Epithelial cell of proximal tubule (primary cell): ENCODE results near the gene CUL2. TPM values are rescaled to one million over a fixed set of nuclear protein-coding genes. Genes with fewer than 3 reads are reported as not detected.

Experiments
- DNase-seq: peaks from one replicate; pipeline ENCODE4 v3.0.0-alpha.2; 2011; ENCODE audit warnings: low read depth
- H3K4me3 ChIP-seq: 2 replicates; pipeline ENCODE4 v1.5.1; 2011; ENCODE audit warnings: low read depth, mild to moderate bottlenecking, low read length
- total RNA-seq: library from RNA; depleted of rRNA; stranded (reverse); fragments of >200 nt; gene quantifications from 2 replicates; pipeline ENCODE4 v1.2.3, GENCODE V29; 2015
- TF ChIP-seq, protein P1 (sequence below): conservative IDR thresholded peaks from 2 replicates; pipeline ENCODE4 v1.5.1; 2012; ENCODE audit warnings: low read depth, mild to moderate bottlenecking, low read length

The CUL2 gene
- total RNA-seq, 1 donor from 2014 or later: 24.8 TPM

DNA sequence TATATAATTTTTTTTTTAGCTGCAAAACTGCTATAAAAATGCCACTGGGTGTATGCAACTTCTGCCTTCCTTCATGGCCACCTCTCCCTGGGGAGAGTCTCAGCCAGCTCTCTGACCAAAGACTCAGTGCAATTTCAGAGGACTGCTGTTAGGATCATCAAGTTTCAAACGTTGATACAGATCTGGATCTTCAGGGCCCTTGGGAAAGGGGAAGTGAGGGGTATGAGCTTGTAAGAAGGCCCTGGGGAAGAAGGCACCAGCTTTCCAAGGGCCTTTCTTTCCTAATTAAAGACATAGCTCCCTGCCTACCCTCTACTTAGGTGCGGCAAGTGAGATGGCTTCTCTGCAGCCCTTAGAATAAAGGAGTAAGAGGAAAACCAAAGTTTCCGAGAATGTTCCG lies 130.4 kb downstream of the CUL2 start:
- no peak for DNase-seq
- TF ChIP-seq, protein P1, sequence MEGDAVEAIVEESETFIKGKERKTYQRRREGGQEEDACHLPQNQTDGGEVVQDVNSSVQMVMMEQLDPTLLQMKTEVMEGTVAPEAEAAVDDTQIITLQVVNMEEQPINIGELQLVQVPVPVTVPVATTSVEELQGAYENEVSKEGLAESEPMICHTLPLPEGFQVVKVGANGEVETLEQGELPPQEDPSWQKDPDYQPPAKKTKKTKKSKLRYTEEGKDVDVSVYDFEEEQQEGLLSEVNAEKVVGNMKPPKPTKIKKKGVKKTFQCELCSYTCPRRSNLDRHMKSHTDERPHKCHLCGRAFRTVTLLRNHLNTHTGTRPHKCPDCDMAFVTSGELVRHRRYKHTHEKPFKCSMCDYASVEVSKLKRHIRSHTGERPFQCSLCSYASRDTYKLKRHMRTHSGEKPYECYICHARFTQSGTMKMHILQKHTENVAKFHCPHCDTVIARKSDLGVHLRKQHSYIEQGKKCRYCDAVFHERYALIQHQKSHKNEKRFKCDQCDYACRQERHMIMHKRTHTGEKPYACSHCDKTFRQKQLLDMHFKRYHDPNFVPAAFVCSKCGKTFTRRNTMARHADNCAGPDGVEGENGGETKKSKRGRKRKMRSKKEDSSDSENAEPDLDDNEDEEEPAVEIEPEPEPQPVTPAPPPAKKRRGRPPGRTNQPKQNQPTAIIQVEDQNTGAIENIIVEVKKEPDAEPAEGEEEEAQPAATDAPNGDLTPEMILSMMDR: no peak

DNA sequence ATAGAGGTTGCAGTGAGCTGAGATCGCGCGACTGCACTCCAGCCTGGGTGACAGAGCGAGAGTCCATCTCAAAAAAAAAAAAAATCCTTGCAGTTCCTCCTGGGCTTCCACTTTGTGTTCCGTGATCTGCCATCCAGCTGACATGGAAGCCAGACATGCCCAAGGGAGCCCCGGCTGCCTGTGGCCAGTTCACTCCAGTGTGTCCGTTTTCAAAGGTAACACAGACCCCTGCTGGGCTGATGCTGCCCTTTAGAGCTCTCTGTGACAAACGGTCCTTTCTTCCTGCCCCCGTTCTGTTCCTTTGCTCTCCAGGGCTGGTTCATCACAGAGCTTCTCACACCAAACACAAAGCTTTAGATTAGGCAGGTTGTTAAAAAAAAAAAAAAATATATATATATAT lies 130.8 kb downstream of the CUL2 start:
- TF ChIP-seq, protein P1: peak; percentile 24
- H3K4me3 ChIP-seq: no peak overlapping the region
- no peak for DNase-seq

More for the DNA sequence above, 130.4 kb downstream of the CUL2 start:
- no peak overlapping the region for H3K4me3 ChIP-seq

Other genes with a start within 250 kb of the CUL2 start
- 26.9 and 32.3 TPM in 2 replicates for gene CREM, start 36.5 kb upstream of the CUL2 start, total RNA-seq
- gene CCNY, start 246.2 kb upstream of the CUL2 start, total RNA-seq: 27.2 and 38.1 TPM in 2 replicates